GM12875 (cell line): Measurements from ENCODE around the gene SYN1.

ENCODE experiments used
- H3K4me3 ChIP-seq: one replicate; pipeline ENCODE4 v1.5.1; 2011; ENCODE audit warnings: low read depth, low read length, control low read depth
- CTCF ChIP-seq: IDR thresholded peaks from 2 replicates; pipeline ENCODE4 v1.5.1; 2011; ENCODE audit warnings: low read depth, mild to moderate bottlenecking, control low read depth, inconsistent platforms, low read length, moderate library complexity, borderline replicate concordance; ENCODE audit not compliant: insufficient read depth

The SYN1 gene

GRCh38 chrX:47539860-47540259 is 79.8 kb downstream of the SYN1 start:
- no peak overlapping the region for H3K4me3 ChIP-seq
- no peak for TF ChIP-seq CTCF

GRCh38 chrX:47530049-47530448 is 89.6 kb downstream of the SYN1 start:
- H3K4me3 ChIP-seq: no peak overlapping the region
- TF ChIP-seq CTCF: no peak

GRCh38 chrX:47529548-47529947 is 90.1 kb downstream of the SYN1 start:
- TF ChIP-seq CTCF: no peak

GRCh38 chrX:47523713-47524166 is 95.9 kb downstream of the SYN1 start:
- peak overlapping the region; percentile 41 for H3K4me3 ChIP-seq
- TF ChIP-seq CTCF: no peak

More at GRCh38 chrX:47529548-47529947, 90.1 kb downstream of the SYN1 start:
- H3K4me3 ChIP-seq: no peak overlapping the region

GRCh38 chrX:47523297-47523696 is 96.4 kb downstream of the SYN1 start:
- H3K4me3 ChIP-seq: peak overlapping the region; percentile 41
- TF ChIP-seq CTCF: peak; percentile 80
